ENCODE results near the gene EIF4B.

Gene EIF4B

DNA sequence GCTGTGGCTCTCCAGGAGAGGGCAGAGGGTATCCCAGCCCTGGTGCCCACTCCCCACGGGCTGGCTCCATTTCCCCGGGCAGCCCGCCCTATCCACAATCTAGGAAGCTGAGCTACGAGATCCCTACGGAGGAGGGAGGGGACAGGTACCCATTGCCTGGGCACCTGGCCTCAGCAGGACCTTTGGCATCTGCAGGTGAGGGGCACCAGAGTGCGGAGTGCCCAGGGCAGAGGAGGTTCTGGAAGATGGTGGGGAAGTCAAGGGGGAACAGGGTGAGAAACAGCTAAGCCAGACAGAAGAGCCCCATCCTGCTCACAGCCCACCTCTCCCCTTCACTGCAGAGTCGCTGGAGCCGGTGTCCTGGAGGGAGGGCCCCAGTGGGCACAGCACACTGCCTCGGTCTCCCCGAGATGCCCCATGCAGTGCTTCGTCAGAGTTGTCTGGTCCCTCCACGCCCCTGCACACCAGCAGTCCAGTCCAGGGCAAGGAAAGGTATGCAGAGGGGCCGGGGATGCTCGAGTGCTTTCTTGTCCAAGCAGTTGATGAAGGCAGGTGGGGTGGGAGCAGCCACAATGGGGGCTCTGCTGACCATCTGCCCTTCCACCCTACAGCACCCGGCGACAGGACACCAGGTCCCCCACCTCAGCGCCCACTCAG is 53.9 kb downstream of the EIF4B start:
- DNase-seq, result no peak

DNA sequence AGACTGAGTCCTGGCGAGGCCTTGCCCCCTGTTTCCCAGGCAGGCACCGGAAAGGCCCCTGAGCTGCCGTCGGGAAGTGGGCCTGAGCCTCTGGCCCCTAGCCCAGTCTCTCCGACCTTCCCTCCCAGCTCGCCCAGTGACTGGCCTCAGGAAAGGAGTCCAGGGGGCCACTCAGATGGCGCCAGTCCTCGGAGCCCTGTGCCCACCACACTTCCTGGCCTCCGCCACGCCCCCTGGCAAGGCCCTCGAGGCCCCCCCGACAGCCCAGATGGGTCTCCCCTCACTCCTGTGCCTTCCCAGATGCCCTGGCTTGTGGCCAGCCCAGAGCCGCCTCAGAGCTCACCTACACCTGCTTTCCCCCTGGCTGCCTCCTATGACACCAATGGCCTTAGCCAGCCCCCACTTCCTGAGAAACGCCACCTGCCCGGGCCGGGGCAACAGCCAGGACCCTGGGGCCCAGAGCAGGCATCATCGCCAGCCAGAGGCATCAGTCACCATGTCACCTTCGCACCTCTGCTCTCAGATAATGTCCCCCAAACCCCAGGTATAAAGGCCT is 54.5 kb downstream of the EIF4B start:
- DNase-seq, result no peak

DNA sequence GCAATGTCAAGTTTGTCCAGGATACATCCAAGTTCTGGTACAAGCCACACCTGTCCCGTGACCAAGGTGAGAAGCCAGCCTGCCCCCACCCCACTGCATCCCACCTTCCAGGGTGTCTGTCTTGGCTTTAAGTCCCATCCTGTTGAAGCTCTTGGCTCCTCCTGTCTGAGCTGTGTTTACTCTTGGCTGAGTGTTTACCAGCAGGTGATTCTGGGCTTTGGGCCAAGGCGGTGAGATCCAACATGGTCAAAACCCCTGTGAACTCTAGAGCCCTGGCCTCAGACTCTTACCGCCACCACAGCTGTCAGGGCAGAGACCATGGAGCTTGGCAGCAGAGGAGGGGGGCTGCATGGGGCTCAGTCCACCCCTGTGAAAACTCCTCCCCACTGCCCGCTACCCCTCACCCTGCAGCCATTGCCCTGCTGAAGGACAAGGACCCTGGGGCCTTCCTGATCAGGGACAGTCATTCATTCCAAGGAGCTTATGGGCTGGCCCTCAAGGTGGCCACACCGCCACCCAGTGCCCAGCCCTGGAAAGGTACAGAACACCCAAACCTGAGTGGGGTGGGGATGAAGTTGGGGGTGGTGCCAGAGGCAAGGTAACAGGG is 55.3 kb downstream of the EIF4B start:
- DNase-seq, result no peak

DNA sequence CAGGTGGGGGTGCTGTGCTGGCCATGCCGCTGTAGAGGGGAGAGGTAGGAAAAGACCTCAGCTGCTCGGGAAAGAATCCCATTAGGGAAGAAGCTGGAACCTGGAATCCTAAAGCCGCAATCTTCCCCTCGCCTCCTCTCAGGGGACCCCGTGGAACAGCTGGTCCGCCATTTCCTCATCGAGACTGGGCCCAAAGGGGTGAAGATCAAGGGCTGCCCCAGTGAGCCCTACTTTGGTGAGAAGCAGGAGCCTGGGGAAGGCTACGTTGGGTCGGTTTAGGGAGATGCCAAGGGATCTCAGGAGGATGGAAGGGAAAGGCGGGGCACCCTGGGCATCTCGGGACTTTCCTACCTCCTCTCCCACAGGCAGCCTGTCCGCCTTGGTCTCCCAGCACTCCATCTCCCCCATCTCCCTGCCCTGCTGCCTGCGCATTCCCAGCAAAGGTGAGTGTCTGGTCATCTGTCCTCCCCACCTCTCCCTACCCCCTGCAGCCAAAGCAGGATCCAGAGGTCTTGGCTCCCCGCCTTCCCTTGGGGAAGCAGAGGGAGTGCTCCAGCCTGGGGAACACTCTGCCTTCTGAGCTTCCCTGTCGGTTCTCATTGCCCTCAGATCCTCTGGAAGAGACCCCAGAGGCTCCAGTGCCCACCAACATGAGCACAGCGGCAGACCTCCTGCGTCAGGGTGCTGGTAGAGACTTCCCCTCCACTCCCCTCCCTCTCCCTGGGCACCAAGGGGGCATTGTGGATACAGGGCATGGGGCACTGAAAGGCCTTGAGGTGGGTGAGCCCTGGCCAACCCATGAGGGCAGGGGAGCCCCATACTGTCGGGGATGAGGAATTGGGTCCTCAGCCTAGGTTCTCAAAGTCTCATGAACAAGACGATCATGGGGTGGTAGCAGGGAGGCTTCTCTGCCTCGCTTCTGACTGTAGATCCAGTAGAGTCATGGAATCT is 56.0 kb downstream of the EIF4B start:
- DNase-seq, result no peak

DNA sequence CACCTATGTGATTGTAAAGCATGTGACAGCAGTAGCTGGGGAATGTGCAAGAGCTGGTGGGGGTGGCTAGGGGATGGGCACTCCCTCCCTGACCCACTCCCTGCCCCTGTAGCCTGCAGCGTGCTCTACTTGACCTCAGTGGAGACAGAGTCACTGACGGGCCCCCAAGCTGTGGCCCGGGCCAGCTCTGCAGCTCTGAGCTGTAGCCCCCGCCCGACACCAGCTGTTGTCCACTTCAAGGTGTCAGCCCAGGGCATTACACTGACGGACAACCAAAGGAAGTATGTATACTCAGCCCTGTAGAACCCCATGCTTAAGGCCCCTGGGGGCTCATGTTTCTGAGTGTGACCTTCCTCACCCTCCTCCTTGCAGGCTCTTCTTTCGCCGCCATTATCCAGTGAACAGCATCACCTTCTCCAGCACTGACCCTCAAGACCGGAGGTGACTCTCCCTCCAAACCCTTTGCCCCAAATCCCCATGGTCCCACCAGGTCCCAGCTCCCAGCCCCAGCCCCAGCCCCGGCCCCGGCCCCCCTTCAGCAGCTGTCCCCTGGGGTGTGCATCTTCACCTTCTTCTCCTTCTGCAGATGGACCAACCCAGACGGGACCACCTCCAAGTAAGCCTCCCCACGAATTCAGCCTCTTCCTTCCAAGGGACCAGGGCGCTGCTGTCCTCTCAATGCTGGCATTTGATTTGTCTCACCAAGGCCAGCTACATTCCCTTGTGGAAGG is 56.9 kb downstream of the EIF4B start:
- DNase-seq, result no peak

DNA sequence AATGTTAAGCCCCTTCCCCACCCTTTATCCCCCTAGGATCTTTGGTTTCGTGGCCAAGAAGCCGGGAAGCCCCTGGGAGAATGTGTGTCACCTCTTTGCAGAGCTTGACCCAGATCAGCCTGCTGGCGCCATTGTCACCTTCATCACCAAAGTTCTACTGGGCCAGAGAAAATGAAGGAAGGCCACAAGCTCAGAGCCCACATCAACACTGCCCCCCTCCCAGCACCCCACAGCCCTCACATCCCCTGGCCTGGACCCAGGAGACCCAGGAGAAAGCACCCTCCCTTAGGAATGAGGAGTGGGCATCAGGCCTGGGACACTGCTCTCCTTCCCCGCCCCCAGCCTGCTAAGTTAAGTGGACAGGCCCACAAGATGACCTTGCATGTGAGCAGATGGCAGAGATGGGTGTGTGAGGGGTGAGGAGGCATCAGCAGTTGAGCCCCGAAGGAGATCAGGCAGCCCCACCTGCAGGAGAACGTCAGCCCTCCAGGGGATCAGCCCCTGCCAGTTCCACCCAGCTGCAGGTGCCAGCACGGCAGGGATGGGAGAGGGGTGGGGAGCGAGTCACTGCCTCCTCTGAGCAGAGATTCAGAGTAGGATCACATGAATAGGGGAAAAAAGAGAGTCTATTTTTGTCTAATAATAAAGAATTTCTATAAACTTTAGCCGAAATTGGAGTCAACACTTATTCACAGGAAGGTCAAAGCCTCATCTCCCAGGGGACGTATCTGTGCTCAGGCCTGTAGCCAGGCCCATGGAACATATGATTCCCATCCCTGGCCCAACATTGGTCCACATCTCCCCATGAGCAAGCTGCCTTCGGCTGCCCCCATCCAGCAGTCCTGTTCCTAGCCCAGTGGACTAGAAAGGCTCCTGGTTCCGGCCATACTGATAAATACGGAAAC is 57.7 kb downstream of the EIF4B start:
- no peak for DNase-seq

DNA sequence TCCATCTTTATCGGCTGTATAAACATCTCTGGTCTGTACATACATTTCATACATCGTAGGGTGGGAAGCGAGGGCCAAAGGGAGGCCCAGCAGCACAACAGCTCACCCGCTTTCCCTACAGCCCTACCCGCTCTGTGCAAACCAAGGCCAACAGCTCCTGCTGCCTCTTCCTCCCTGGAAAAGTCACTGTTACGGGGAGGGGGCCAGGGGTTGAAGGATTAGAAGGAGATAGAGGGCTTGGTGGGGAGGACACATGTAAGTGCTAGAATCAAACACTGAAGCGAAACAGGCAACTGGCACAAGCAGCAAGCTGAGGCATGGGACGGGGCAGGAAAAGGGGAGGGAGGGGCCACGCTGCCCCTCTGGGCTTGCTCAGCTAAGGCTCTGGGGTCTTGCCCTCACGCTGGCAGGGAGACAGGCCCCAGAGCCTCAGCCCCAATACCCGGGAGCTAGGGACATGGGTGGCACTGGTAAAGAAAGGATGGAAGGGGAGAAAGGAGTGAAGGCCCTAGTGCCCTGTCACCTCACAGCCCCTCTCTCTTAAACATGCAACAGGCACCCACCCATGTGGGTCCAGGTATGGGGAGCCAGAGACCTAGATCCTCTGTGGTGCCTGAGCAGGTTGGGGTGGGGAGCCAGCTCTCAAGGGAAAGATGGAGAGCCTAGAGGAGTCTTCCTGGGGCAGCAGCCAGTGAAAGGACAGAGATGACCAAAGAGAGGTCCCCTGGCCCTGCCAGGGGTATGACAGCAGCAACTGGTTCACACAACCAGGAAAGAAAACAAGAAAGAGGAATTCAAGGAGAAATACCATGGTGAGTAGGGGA is 58.6 kb downstream of the EIF4B start:
- DNase-seq, result no peak

DNA sequence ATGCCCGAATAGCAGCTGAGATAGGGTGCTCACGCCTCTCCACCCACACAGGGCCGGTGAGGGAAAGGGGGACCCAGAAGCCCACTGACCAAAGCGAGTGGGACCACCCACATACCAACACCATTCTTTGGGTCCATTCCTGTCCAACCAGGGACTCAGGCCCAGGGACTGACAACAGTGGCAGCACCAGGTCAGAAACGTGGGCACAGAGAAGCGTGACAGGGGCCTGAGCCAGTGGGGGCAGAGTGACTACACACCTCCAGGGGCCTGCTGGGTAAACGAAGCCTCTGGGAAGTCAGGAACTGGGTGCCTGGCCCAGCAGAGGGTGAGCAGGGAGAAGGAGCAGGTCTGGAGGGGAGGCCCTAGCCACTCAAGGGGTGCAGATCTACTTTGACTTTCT is 59.2 kb downstream of the EIF4B start:
- DNase-seq, result no peak

DNA sequence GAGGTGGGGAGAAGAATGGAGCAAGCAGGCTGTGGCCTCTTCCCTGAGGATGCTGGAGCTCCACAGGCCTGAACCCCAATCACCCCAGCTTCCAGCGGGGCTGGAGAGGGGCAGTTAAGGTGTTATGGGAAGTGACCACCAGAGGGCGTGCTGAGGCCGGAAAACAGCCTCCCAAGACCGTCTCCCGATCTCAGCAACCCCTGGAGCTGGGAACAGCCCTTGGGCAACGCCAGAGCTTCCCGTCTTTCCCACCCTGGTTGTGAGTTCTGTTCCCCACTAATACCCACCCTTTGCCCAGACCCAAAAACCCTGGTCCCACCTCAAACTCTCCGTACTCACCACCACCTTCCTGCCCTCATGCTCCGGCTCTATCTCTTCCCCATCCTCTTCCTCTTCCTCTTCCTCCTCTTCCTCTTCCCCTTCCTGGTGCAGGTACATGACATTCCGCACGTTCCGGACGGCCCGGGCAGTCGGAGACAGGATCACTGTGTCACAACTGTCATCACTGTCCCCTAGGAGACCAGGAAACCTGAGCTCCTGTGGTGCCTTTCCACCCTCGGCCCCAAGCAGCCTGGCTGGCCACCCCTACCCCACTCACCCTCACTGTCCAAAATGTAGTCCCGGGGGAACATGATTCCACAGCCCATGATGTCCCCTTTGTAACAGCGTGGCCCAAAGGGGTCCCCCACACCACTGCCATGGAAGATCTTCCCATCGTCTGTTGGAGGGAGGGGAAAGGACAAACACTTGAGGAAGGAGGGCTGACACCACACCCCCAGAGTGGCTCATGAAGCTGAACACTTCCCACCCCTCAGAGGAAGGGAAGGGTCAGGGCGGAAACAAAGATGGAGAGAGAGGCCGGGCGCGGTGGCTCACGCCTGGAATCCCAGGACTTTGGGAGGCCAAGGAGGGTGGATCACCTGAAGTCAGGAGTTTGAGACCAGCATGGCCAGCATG is 60.0 kb downstream of the EIF4B start:
- DNase-seq, result no peak

DNA sequence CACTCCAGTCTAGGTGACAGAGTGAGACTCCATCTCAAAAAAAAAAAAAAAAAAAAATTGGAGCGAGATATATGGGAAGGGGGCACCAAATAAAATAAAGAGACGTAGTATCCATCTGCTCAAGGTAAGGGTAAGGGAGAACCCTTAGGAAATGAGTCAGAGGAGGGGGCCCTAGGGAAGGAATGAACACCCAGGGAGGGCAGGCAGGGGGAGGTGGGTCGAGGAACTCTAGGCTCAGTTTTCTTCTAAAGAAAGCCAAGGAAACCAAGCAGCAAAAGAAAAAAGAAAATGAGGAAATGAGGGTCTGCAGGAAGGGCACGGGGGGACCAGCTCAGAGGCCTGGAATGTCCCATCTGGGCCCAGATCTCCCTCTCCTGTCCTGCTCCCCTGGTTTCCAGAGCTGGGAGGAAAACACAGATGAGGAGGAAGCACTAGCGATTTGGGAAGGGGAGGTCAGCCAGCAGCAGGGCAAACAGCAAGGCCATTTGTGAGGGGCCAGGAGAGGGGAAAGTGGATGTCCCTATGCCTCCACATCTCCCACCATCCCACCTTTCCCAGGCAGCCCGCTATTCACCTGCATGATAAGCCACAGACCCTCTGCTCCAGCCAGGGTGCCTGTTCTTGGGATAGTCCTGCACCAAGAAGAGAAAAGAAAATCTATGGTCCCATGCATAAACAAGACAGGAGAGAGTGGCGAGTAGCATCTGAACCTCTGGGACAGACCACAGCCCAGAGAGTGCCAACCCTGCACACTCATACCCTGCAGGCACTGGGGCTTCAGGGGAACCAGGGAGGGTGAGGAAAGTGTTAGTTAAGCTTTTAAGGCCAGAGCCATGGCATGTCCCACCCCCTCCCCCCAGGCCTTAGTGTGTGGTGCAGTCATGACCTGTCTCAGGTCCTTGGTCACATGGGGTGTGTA is 61.1 kb downstream of the EIF4B start:
- no peak for DNase-seq

DNA sequence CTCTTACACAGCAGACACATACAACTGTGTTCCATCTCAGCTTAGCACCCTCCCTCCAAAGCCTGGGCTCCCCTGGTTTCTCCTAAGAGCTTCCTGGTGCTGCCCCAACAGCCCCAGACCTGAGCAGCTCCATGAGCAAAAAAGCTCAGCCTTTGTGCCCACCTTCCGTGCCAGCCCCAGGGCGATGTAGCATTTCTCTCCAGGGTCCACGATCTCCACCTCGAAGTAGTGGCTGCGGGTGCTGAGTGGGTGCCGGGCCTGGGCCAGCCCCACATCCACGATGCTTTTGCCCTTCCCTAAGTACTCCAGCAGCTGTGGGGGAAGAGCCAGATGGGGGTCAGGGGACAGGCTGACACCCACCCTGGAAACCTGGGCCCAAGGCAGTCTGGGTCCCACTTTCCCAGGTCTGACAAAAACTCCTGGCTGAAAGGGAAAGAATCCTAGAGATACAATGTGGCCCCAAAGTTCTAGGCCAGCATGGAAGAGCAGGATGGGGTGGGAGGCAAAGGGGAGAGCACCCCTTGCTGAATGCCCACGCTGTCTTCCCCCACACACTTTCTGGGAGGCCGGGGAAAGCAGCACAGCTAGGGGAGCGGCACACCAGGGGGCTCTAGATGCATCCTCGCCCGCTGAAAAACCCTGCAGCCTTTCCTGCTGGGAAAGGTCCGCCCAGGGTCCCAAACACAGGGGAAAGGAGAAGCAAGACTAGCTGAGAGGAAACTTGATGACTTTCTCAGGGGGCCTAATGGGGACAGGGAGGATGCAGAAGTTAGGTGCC is 61.9 kb downstream of the EIF4B start:
- no peak for DNase-seq

DNA sequence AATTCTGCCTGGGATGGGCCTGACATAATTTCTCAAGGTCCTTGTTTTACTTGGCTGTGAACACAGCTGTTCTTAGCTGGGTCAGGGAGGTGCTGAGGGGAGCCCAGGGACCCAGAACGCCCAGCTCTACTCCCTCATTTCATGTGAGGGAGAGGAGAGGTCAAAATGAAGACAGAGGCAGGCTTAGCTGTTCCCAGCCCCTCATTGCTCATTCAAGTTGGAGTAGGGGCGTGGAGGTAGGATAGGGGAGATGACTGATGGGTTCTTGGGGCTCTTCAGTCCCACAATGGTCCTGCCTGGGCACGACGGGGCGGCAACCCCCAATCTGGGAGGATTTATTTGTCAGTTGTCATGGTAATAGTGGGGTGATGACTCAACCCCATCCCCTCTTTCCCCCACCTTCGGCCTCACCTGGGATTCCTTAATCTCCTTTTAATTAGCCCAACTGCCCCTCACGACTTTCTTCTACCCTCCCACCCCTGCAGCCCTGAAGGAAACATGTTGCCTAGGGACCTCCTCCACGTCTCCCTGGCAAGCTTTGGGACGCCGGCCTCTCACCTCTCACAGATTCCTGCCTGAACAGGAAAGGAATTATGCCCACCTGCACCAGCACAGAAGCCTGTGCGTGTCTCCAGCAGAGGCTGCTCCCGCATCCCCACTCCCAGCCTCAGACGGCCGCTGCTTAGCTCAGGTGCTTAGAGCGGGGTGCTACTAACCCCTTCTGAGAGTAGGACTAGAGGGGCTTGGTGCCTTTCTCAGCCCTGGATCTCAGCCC is 62.7 kb downstream of the EIF4B start:
- no peak for DNase-seq

DNA sequence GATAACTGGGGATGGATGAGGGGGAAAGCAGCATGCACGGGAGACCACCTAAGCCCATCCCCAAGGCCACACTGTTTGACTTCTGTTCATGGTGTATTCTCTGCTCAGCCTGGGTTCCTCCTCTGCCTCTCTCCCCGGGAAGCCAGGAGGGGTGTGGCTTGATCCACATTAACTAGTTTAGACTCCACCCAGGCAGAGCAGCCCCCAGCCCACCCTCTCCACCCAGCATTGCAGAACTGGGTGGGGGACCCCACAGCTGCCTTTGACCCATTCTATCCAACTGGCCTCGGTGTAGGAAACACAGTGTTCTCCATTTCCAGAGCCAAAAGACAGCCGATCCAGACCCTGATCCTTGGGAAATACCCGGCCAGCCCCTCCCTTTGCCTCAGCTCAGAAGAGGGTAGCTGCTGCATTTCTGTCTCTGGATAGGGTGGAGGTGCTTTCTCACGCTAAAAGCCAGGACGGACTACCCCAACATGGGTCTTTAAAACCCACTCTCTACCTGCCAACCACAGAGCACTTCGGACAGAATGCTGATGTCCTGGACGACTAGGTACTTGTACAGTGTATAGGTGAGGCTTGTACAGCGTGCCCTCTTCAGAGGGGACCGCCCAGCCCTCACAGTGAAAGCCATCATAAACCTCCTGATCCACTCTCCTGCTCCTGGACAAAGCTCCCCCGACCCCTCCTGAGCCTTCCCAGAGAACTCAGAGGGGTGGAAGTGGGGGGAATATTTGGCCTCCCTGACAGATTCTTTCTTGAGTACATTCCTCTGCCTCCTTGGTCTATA is 63.6 kb downstream of the EIF4B start:
- DNase-seq, result no peak

DNA sequence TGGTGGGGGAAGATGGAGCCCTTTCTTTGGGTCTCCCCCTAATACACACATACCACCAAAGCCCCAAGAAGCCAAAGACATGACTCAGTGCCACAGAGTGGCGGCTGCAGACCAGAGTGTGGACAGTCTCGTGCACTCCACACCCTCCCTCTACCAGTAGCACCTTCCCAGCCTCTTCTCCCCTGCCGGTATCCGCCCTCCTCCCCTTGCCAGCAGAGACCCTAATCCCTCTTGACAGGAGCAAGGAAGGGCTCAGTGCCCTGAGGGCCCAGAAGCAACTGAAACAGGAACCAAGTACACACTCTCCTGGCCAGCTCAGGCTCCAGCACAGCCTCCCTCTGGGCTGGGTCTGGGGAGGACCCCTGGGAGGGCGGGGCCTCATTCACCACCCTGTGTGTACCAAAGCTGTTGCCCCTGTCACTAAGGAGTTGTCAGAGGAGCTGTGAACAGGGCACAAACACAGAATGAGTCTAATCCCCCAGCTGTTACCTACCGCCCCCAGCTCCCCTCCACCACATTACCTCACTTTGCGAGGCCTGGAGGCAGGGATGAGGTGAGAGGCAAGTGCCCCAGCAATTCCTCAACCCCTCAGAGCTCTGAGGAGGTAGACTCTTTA is 64.7 kb downstream of the EIF4B start:
- no peak for DNase-seq
